H1 (cell line): ENCODE data around the gene ARHGEF38.

Experiments used
- CHD2 ChIP-seq: IDR thresholded peaks from 2 replicates; pipeline ENCODE4 v1.6.1; 2012; ENCODE audit warnings: low read length, improper control_type of control experiment
- CREB1 ChIP-seq: IDR thresholded peaks from 2 replicates; pipeline ENCODE4 v1.6.1; 2012; ENCODE audit warnings: inconsistent platforms
- EZH2 ChIP-seq: fragments of 200-600 bp; sonication (generic); IDR thresholded peaks from 2 replicates; pipeline ENCODE4 v1.7.1; 2012; ENCODE audit warnings: low read depth, mild to moderate bottlenecking, moderate library complexity, low read length, inconsistent platforms; ENCODE audit not compliant: severe bottlenecking
- HDAC6 ChIP-seq: IDR thresholded peaks from one replicate; pipeline ENCODE4 v1.7.1; 2012; ENCODE audit warnings: low read depth, mild to moderate bottlenecking, inconsistent platforms, low read length, moderate library complexity
- KDM1A ChIP-seq: fragments of 200-600, 300-600 bp; sonication (generic); IDR thresholded peaks from 2 replicates; pipeline ENCODE4 v1.7.1; 2016; ENCODE audit warnings: mild to moderate bottlenecking, low read length, borderline replicate concordance
- MAX ChIP-seq: IDR thresholded peaks from 2 replicates; pipeline ENCODE4 v1.6.1; 2012; ENCODE audit warnings: inconsistent platforms
- PHF8 ChIP-seq: fragments of 200-600 bp; sonication (generic); conservative IDR thresholded peaks from 2 replicates; pipeline ENCODE4 v1.7.1; 2012; ENCODE audit warnings: low read depth, mild to moderate bottlenecking, inconsistent platforms, low read length, moderate library complexity
- POLR2A ChIP-seq, 2 experiments: IDR thresholded peaks; 1 replicate in 1 of 2; 2 replicates in 1 of 2; pipeline ENCODE4 v1.6.1; 2011; ENCODE audit warnings: low read depth in 2 of 2, low read length in 2 of 2, mild to moderate bottlenecking in 2 of 2; ENCODE audit errors: control extremely low read depth in 1 of 2
- POLR2AphosphoS5 ChIP-seq: IDR thresholded peaks from 2 replicates; pipeline ENCODE4 v1.6.1; 2011; ENCODE audit warnings: low read depth, low read length
- TAF1 ChIP-seq: IDR thresholded peaks from 2 replicates; pipeline ENCODE4 v1.6.1; 2011; ENCODE audit warnings: mild to moderate bottlenecking, low read depth, low read length
- TF ChIP-seq, protein P1 (sequence below), 3 experiments: IDR thresholded peaks; 1 replicate in 2 of 3; 2 replicates in 1 of 3; pipeline versions ENCODE4 v1.5.1 to v1.6.1; 2011; ENCODE audit warnings: low read length in 3 of 3, mild to moderate bottlenecking in 3 of 3, inconsistent platforms in 2 of 3, low read depth in 1 of 3, moderate library complexity in 1 of 3; ENCODE audit not compliant: insufficient read depth in 1 of 3; ENCODE audit errors: control extremely low read depth in 1 of 3

- TF ChIP-seq HDAC6 (no peak), MAX (no peak), TAF1 (no peak), POLR2A (IDR thresholded peaks at IDR 0.05; ENCODE audit: control extremely low read depth in 1 of 2, low read depth in 2 of 2, low read length in 2 of 2) (no peak), KDM1A (no peak), CREB1 (no peak), POLR2AphosphoS5 (no peak), PHF8 (no peak), CHD2 (no peak), EZH2 (no peak)
- TF ChIP-seq, protein P1, sequence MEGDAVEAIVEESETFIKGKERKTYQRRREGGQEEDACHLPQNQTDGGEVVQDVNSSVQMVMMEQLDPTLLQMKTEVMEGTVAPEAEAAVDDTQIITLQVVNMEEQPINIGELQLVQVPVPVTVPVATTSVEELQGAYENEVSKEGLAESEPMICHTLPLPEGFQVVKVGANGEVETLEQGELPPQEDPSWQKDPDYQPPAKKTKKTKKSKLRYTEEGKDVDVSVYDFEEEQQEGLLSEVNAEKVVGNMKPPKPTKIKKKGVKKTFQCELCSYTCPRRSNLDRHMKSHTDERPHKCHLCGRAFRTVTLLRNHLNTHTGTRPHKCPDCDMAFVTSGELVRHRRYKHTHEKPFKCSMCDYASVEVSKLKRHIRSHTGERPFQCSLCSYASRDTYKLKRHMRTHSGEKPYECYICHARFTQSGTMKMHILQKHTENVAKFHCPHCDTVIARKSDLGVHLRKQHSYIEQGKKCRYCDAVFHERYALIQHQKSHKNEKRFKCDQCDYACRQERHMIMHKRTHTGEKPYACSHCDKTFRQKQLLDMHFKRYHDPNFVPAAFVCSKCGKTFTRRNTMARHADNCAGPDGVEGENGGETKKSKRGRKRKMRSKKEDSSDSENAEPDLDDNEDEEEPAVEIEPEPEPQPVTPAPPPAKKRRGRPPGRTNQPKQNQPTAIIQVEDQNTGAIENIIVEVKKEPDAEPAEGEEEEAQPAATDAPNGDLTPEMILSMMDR (IDR thresholded peaks at IDR 0.05; ENCODE audit: control extremely low read depth in 1 of 3, insufficient read depth in 1 of 3, low read depth in 1 of 3, low read length in 3 of 3), result no peak
Measured at GRCh38 chr4:105569057-105569865, 16.8 kb downstream of the ARHGEF38 start.
